NT2/D1 (cell line): ENCODE data around the gene KLHL1.

ENCODE experiments used
- SUZ12 ChIP-seq: IDR thresholded peaks from 2 replicates; pipeline ENCODE4 v1.6.1; 2011; ENCODE audit not compliant: insufficient read length, insufficient read depth; ENCODE audit errors: extremely low read depth
- YY1 ChIP-seq: IDR thresholded peaks from 2 replicates; pipeline ENCODE4 v1.6.1; 2011; ENCODE audit not compliant: insufficient read length, insufficient read depth
- ZNF274 ChIP-seq: IDR thresholded peaks from 2 replicates; pipeline ENCODE4 v1.6.1; 2011; ENCODE audit warnings: mild to moderate bottlenecking, low read depth, low read length

DNA sequence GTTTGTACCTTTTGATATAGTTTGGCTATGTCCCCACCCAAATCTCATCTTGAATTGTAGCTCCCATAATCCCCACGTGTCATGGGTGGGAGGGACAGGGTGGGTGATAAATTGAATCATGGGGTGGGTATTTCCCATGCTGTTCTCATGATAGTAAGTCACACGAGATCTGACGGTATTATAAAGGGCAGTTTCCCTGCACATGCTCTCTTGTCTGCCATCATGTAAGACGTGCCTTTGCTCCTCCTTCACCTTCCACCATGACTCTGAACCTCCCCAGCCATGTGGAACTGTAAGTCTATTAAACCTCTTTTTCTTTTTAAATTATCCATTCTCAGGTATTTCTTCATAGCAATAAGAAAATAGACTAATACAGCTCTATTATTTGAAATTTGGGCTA, 331.3 kb downstream of the KLHL1 start:
- TF ChIP-seq YY1 (no peak), SUZ12 (no peak), ZNF274 (no peak)
